GM13976 (cell line): Measurements from ENCODE around the gene ASB7.

Source experiments
- DNase-seq: peaks from one replicate; pipeline ENCODE4 v3.0.0; 2012; ENCODE audit warnings: low spot score
- in situ Hi-C: fragments of 300-500 bp; cut with MboI; formaldehyde crosslinking; loops from one replicate; pipeline ENCODE4 v1.12.0; 2022; ENCODE audit warnings: low sequenced_read_pairs, mixed read lengths, inconsistent platforms; ENCODE audit not compliant: unreplicated experiment
- TF ChIP-seq, protein P1 (sequence below): IDR thresholded peaks from 2 replicates; pipeline ENCODE4 v1.5.1; 2012; ENCODE audit warnings: borderline replicate concordance, mild to moderate bottlenecking; ENCODE audit not compliant: insufficient read depth; ENCODE audit errors: extremely low read depth, missing control alignments, control extremely low read depth

Gene ASB7, protein sequence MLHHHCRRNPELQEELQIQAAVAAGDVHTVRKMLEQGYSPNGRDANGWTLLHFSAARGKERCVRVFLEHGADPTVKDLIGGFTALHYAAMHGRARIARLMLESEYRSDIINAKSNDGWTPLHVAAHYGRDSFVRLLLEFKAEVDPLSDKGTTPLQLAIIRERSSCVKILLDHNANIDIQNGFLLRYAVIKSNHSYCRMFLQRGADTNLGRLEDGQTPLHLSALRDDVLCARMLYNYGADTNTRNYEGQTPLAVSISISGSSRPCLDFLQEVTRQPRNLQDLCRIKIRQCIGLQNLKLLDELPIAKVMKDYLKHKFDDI

DNA sequence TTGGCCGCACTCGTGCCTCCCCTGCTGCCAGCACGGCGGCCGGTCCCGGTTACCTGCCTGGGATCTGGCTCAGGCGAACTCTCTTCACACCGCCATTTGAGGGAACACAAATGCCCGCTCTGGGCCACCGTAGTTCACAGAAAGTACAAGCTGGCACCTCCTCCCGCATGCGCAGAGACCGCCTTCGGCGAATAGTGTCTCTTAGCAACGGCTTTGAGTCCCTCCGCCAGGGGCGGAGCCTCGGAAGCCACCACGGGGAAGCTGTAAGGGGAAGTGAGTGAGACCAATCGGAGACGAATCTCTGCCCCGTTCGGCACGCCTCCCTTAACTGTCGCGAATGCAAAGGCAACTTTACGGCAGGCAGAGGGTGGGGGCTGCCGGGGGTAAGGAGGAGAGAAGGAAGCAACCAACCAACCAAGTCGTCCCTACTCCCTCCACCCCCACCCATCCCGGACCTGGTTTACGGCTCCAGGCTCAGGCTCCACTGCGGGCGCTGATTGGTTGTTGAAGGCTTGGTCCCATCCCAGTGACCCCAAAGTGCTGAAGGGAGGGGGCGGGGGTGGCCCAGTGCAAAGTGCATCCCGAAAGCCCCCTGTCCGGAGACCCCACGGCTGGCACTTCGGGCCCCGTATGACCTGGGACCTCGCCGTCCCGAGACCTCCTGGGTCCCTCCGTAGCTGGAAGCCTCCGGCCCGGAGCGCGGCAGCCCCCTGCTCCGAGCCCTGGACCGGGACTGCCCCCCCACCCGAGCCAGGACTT is at the start of gene ASB7, which contains the start of gene LINS1:
Gene ASB7 (plus strand): TSS at position 526 of the 759 bp plus-strand sequence. CDS start 9,628 bp downstream, outside the sequence.
Gene LINS1 (minus strand): TSS at position 121 of the 759 bp plus-strand sequence. CDS start 21,342 bp downstream, outside the sequence.
- TF ChIP-seq, protein P1, sequence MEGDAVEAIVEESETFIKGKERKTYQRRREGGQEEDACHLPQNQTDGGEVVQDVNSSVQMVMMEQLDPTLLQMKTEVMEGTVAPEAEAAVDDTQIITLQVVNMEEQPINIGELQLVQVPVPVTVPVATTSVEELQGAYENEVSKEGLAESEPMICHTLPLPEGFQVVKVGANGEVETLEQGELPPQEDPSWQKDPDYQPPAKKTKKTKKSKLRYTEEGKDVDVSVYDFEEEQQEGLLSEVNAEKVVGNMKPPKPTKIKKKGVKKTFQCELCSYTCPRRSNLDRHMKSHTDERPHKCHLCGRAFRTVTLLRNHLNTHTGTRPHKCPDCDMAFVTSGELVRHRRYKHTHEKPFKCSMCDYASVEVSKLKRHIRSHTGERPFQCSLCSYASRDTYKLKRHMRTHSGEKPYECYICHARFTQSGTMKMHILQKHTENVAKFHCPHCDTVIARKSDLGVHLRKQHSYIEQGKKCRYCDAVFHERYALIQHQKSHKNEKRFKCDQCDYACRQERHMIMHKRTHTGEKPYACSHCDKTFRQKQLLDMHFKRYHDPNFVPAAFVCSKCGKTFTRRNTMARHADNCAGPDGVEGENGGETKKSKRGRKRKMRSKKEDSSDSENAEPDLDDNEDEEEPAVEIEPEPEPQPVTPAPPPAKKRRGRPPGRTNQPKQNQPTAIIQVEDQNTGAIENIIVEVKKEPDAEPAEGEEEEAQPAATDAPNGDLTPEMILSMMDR = no peak
- in situ Hi-C loops = no loop called here
- DNase-seq = peak; percentile 96

DNA sequence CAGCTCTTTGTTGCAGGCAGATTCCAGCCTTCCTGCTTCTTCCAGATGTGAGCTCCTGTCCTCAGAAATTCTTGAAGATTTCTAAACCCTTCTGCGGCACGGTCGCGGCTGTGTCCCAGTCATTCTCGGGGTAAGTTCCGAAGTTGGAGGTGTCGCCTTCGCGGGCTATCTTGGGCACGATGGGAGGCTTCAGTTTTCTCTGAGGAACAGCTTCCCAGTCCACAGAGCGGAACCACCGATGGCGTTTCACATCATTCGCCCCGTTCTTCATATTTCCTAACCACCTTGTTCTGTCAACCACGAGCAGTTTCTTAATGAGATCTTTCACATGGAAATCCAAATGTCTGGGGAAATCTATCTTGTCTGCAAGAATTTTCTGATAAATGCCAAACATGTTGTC is 48.9 kb upstream of the ASB7 start:
- in situ Hi-C loops = no loop called here
- TF ChIP-seq, protein P1 = no peak
- no peak for DNase-seq

DNA sequence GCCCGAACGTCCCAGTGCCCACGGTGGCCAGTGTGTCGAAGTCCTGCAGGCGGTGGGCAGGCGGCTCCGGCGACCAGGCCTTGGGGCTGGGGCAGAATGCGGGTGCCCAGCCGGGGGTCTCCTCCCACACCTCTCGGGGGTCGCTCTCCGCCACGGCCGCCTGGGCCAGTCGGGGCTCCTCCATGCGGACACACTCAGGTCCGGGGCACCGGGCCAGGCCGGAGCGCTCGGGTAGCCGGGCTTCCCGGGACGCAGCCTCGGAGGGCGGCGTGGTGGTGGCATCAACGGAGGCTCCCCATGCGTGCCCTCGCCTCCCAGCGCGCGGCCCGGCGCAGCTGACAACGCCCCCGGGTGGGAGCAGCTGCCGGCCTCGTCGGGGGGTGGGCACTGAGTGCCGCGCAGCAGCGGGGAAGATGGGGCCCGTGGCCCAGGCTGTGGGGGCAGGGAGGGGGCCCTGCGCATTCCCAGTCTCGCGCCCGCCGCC is 43.6 kb upstream of the ASB7 start:
- in situ Hi-C loops = no loop called here
- DNase-seq = no peak
- TF ChIP-seq, protein P1 = no peak

DNA sequence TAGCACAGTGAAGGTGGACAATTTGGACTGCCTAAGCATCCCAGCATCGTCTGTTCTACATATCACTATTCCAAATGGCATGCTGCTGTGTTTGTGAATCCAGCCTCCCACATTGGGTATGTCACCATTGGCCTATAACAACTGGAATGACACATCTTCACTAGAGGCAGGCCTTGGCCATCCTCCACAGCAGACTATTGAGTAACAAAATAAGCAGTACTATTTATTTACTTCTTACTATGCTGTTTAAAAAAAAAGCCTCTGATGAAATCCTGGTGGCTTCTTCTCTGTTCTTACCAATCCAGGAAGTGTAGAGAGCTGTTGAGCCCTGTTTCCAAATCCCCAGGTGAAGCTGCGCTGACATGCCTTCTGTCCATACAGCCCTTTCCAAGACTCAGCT is 43.1 kb upstream of the ASB7 start:
- no peak for DNase-seq
- in situ Hi-C loops = no loop called here
- TF ChIP-seq, protein P1 = no peak

DNA sequence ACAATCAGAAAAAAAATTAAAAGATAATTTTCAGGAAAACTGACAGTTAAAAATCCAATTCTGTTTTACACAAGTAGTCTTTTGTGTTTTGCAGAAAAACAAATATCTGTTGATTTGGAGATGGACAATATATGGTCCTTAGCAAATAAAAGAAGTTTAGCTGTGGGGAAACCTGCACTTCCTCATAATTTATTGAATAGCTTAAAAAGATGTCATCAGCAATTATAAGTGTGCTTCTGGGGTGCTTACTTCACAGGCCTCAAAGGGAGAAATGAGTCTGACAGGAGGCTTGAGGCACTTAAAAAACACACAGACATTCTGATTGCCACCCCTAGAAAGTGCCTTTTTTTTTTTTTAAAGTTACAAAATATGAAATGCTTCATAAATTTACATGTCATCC is 42.1 kb upstream of the ASB7 start:
- no peak for DNase-seq
- TF ChIP-seq, protein P1 = no peak
- in situ Hi-C loops = no loop called here

DNA sequence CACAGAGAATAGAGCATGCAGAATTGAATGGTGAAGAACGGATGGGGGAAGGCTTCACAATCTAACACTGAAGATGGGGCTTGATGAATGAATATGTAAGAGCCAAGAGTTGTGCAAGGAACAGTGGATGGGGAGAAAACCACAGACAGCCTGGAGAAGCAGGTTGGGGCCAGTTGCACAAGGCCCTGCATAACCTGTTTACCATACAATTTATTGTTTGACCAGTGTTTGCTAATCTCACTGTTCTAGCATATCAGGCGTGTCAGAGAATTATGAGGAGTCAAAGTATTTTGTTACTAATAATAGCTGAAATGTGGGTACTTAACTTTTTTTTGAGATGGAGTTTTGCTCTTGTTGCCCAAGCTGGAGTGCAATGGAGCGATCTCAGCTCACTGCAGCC is 36.8 kb upstream of the ASB7 start:
- in situ Hi-C loops = no loop called here
- no peak for DNase-seq
- TF ChIP-seq, protein P1 = no peak
